Esophagus squamous epithelium (tissue), 5 donors: ENCODE results near the gene LACRT. TPM values are rescaled to one million over a fixed set of nuclear protein-coding genes. Genes with fewer than 3 reads are reported as not detected.
"Not testable (repeated sequence)": the region's sequence is repeated elsewhere in the genome, so short reads cannot be mapped to it uniquely, and the experiment has no call there.

Source experiments
- DNase-seq: peaks from one replicate; lab custom pipeline; 2025; lab: John Stamatoyannopoulos, UW
- H3K27ac ChIP-seq, 4 donors: fragments of 200-600 bp; sonication (generic); one replicate each; pipeline ENCODE4 v1.5.1; 2016 to 2019; ENCODE audit warnings: mild to moderate bottlenecking in 1 of 4
- H3K27me3 ChIP-seq, 4 donors: fragments of 200-600 bp; sonication (generic); 1 replicate in 3 of 4; 2 replicates in 1 of 4; pipeline versions ENCODE4 v1.5.1 to v1.6.0; 2017 to 2021; ENCODE audit warnings: antibody characterized with exemption in 1 of 4
- H3K36me3 ChIP-seq, 3 donors: fragments of 200-600 bp; sonication (generic); one replicate each; pipeline ENCODE4 v1.5.1; 2016 to 2019
- H3K4me1 ChIP-seq, 3 donors: fragments of 200-600 bp; sonication (generic); one replicate each; pipeline ENCODE4 v1.5.1; 2017 to 2019
- H3K4me3 ChIP-seq, 4 donors: fragments of 200-600 bp; sonication (generic); 1 replicate in 3 of 4; 2 replicates in 1 of 4; pipeline ENCODE4 v1.5.1; 2016 to 2019; ENCODE audit warnings: mild to moderate bottlenecking in 2 of 4, moderate library complexity in 1 of 4
- H3K9me3 ChIP-seq, 3 donors: fragments of 200-600 bp; sonication (generic); one replicate each; pipeline ENCODE4 v1.5.1; 2016 to 2019
- POLR2A ChIP-seq, 4 donors: fragments of 450-650 bp; IDR thresholded peaks; one replicate each; pipeline ENCODE4 v1.6.1; 2017; ENCODE audit warnings: antibody characterized with exemption in 4 of 4, mild to moderate bottlenecking in 4 of 4, moderate library complexity in 3 of 4
- WGBS, 2 donors: methylation state at CpG; one replicate each; pipeline ENCODE4 v1.1.5; 2018; 5-methylcytosine and 5-hydroxymethylcytosine counted together
- intact Hi-C: fragments of 100-400 bp; cut with DNase I; formaldehyde crosslinking; loops from one replicate; pipeline ENCODE4 v1.15.0; 2022
- total RNA-seq, 4 donors: library from RNA; depleted of rRNA; stranded (reverse); fragments of >200 nt; gene quantifications; one replicate each; pipeline ENCODE4 v1.1.0, GENCODE V29; 2016
- TF ChIP-seq, protein P1 (sequence below), 6 experiments: fragments of 450-650 bp in 4 of 6; fragments of 200-600 bp in 2 of 6; sonication (generic) in 2 of 6; IDR thresholded peaks; one replicate each; pipeline ENCODE4 v1.5.1; 2016 to 2019; ENCODE audit warnings: antibody characterized with exemption in 6 of 6, mild to moderate bottlenecking in 4 of 6, moderate library complexity in 4 of 6
- donor health status: DM: yes; HTN: yes; CAD: no.

LACRT gene
- total RNA-seq, 4 donors from 2014 or later: not detected

DNA sequence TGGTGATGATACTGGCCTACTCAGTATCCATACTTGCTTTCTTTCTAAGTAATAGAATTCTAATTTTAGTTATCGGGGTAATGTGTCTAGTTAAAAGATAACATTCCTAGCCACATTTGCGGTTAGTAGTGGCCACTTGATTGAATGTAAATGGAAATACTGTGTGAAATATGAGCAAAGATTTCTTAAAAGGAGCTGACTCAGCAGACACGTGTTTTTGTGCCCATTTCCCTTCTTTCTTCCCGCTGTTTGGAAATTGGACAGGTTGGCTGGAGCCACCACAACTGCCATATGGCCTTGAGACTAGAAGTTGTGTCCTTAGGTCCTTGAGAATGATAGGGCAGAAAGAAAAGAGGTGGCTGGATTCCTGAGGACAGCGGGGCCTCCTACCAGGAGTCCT lies 33.2 kb upstream of the LACRT start:
- Histone ChIP-seq H3K9me3 (no peaks in the 10 kb centered on the region), H3K27me3 (peaks cover 0 to 10% (median 0%) of the 10 kb centered on the region in 4 donors), H3K4me1 (no peaks in the 10 kb centered on the region), H3K4me3 (no peak overlapping the region), H3K27ac (no peak overlapping the region), H3K36me3 (no peaks in the 10 kb centered on the region)
- TF ChIP-seq, protein P1, sequence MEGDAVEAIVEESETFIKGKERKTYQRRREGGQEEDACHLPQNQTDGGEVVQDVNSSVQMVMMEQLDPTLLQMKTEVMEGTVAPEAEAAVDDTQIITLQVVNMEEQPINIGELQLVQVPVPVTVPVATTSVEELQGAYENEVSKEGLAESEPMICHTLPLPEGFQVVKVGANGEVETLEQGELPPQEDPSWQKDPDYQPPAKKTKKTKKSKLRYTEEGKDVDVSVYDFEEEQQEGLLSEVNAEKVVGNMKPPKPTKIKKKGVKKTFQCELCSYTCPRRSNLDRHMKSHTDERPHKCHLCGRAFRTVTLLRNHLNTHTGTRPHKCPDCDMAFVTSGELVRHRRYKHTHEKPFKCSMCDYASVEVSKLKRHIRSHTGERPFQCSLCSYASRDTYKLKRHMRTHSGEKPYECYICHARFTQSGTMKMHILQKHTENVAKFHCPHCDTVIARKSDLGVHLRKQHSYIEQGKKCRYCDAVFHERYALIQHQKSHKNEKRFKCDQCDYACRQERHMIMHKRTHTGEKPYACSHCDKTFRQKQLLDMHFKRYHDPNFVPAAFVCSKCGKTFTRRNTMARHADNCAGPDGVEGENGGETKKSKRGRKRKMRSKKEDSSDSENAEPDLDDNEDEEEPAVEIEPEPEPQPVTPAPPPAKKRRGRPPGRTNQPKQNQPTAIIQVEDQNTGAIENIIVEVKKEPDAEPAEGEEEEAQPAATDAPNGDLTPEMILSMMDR (IDR thresholded peaks at IDR 0.05): no peak
- TF ChIP-seq POLR2A (IDR thresholded peaks at IDR 0.05): no peak
- no peak for DNase-seq
- WGBS, 2 donors: 84 to 90% methylated on average over 5 of the region's 5 CpGs
- intact Hi-C loops: no loop called here

DNA sequence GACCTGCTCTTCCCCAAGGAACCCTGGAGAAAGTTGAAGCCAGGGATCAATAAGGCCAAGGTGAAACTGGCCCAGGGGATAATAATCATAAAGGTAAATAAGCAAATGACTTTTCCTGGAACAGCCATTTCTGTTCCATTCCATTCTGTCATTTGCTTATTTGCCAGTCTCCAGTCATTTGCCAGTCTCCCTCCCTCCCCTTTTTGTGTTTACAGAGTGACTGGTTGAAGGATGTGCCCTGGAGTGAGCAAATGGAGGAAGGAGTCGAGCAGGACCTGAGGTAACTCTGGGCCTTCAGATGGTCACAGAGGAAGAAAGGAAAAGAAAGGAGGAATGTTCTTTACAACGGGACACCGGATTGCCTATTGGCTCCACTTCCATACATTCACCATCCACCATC lies 31.3 kb upstream of the LACRT start:
- H3K27me3 ChIP-seq: peaks cover 0 to 10% (median 0%) of the 10 kb centered on the region in 4 donors
- no peaks in the 10 kb centered on the region for H3K4me1 ChIP-seq
- H3K36me3 ChIP-seq: no peaks in the 10 kb centered on the region
- intact Hi-C loops: no loop called here
- H3K27ac ChIP-seq: no peak overlapping the region
- no peaks in the 10 kb centered on the region for H3K9me3 ChIP-seq
- no peak for DNase-seq
- 61 to 63% methylated on average over 3 of the region's 3 CpGs for WGBS, 2 donors
- no peak for TF ChIP-seq POLR2A (IDR thresholded peaks at IDR 0.05)
- TF ChIP-seq, protein P1 (IDR thresholded peaks at IDR 0.05): no peak
- no peak overlapping the region for H3K4me3 ChIP-seq

DNA sequence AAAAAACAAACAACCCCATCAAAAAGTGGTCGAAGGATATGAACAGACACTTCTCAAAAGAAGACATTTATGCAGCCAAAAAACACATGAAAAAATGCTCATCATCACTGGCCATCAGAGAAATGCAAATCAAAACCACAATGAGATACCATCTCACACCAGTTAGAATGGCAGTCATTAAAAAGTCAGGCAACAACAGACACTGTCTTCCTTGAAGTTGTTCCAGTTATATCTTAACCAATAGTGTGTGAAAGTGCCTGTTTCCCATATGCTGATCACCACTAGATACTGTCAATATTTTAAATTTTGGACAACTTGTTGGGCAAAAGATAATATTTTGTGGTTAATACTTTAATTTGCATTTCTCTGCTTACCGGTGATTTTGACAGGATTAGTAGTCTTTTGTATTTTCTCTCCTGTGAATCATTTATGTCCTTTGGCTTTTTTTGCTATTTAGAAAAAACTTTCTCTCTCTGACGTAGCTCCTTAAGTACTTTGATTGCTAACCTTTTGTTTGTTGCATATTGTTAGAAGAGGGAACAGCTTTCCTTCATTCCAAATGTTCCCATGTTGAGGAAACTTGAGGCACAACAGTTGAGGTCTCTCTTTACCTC lies 30.4 kb upstream of the LACRT start:
- H3K27me3 ChIP-seq, DNase-seq, H3K27ac ChIP-seq, intact Hi-C loops, H3K4me1 ChIP-seq, H3K9me3 ChIP-seq, H3K36me3 ChIP-seq, H3K4me3 ChIP-seq: not testable (repeated sequence)
- 30 to 53% methylated on average over 3 of the region's 3 CpGs for WGBS, 2 donors

DNA sequence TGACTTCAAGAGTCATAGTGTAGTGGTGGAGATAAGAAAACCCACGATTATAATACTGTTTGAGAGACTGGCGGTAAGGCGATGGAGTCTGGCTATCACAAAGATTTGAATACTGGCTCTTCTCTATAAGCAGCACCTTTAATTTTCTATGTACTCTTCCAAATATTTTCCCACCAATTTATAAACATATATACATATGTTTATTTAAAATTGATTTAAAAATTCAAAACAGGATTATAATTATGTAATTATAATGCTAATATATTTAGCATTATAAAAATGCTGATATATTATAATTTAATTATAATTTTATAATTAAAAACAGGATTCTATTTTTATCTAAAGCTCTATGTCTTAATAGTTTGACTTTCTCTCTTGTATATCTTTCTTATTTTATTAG lies 28.9 kb upstream of the LACRT start:
- H3K4me1 ChIP-seq: no peaks in the 10 kb centered on the region
- intact Hi-C loops: no loop called here
- H3K4me3 ChIP-seq: no peak overlapping the region
- no peak overlapping the region for H3K27ac ChIP-seq
- 75 to 77% methylated on average over 3 of the region's 3 CpGs for WGBS, 2 donors
- H3K9me3 ChIP-seq: no peaks in the 10 kb centered on the region
- TF ChIP-seq, protein P1 (IDR thresholded peaks at IDR 0.05): no peak
- TF ChIP-seq POLR2A (IDR thresholded peaks at IDR 0.05): no peak
- no peak for DNase-seq
- H3K27me3 ChIP-seq: no peaks in the 10 kb centered on the region
- no peaks in the 10 kb centered on the region for H3K36me3 ChIP-seq

DNA sequence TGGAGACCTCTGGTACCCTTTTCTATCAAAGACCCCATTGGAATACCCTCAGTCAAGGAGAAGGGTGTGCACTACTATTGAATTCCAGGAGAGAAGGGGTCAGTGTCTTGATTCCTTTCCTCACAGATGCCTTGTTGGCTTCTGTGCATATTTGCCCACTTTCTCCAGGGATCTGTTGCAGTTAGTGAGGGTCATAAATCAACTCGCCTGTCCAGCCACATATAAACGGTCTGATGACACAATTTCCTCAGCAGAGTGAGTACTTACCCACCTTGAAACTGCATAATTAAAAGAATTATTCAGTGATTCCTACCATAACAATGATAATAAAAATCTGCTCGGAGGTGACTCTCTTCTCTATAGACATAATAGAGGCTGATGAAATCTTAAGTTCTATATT lies 27.3 kb upstream of the LACRT start:
- Histone ChIP-seq H3K36me3 (no peaks in the 10 kb centered on the region), H3K4me1 (no peaks in the 10 kb centered on the region), H3K27ac (no peak overlapping the region), H3K4me3 (no peak overlapping the region), H3K27me3 (no peaks in the 10 kb centered on the region), H3K9me3 (no peaks in the 10 kb centered on the region)
- no peak for TF ChIP-seq POLR2A (IDR thresholded peaks at IDR 0.05)
- TF ChIP-seq, protein P1 (IDR thresholded peaks at IDR 0.05): no peak
- 43 to 45% methylated on average over 3 of the region's 3 CpGs for WGBS, 2 donors
- intact Hi-C loops: no loop called here
- no peak for DNase-seq

DNA sequence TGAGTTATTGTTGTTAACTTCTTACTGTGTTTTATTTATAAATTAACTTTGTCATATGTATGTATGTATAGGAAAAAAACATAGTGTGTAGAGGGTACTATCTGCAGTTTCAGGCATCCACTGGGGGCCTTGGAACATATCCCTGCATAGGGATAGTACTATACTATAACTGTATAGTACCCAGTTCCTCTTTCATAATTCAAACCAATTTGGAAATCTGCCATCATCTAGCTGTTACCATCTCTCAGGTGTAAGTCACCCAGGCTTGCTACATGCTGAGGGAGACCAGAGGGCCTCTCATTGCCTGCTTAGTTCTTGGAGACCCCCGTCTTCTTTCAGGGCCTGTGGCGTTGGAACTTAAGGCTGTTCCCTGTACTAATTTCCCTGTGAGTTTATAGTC lies 26.4 kb upstream of the LACRT start:
- TF ChIP-seq, protein P1 (IDR thresholded peaks at IDR 0.05): no peak
- TF ChIP-seq POLR2A (IDR thresholded peaks at IDR 0.05): no peak
- Histone ChIP-seq H3K4me1 (no peaks in the 10 kb centered on the region), H3K27me3 (no peaks in the 10 kb centered on the region), H3K36me3 (no peaks in the 10 kb centered on the region), H3K27ac (no peak overlapping the region), H3K4me3 (no peak overlapping the region), H3K9me3 (no peaks in the 10 kb centered on the region)
- no peak for DNase-seq
- 83 to 86% methylated on average over 2 of the region's 2 CpGs for WGBS, 2 donors
- intact Hi-C loops: no loop called here
